RWPE2 (cell line): ENCODE results near the gene HYI.

ENCODE experiments used
- ATAC-seq: fragments of 200-7000 bp; cut with Tn5 transposase; 3 replicates; pipeline ENCODE4 v1.9.1; 2021; ENCODE audit warnings: low read depth
- DNase-seq: peaks from one replicate; pipeline ENCODE4 v3.0.0-alpha.2; 2020; ENCODE audit warnings: low spot score
- H3K27ac ChIP-seq: fragments of 450-650 bp; 2 replicates; pipeline ENCODE4 v1.5.1; 2017; ENCODE audit warnings: mild to moderate bottlenecking; ENCODE audit not compliant: poor library complexity, severe bottlenecking
- H3K27me3 ChIP-seq: fragments of 250-450 bp; sonication (Bioruptor Pico); 2 replicates; pipeline ENCODE4 v1.5.1; 2021; ENCODE audit warnings: mild to moderate bottlenecking, moderate library complexity; ENCODE audit not compliant: insufficient read depth, poor library complexity, severe bottlenecking
- H3K36me3 ChIP-seq: fragments of 250-450 bp; sonication (Bioruptor Pico); 2 replicates; pipeline ENCODE4 v1.5.1; 2020; ENCODE audit warnings: low read depth, mild to moderate bottlenecking, moderate library complexity
- H3K4me1 ChIP-seq: fragments of 250-450 bp; sonication (Bioruptor Pico); 2 replicates; pipeline ENCODE4 v1.5.1; 2021; ENCODE audit warnings: mild to moderate bottlenecking, moderate library complexity; ENCODE audit not compliant: insufficient read depth, poor library complexity, severe bottlenecking
- H3K4me3 ChIP-seq: fragments of 250-450 bp; sonication (Bioruptor Pico); 2 replicates; pipeline ENCODE4 v1.5.1; 2021; ENCODE audit warnings: mild to moderate bottlenecking, moderate library complexity; ENCODE audit not compliant: severe bottlenecking
- H3K9me3 ChIP-seq: fragments of 250-450 bp; sonication (Bioruptor Pico); 2 replicates; pipeline ENCODE4 v1.5.1; 2021; ENCODE audit warnings: mild to moderate bottlenecking, moderate library complexity; ENCODE audit not compliant: severe bottlenecking
- TF ChIP-seq, protein P1 (sequence below): fragments of 450-650 bp; IDR thresholded peaks from one replicate; pipeline ENCODE4 v1.5.1; 2017; ENCODE audit warnings: mild to moderate bottlenecking, moderate library complexity; ENCODE audit not compliant: poor library complexity, severe bottlenecking

HYI gene

DNA sequence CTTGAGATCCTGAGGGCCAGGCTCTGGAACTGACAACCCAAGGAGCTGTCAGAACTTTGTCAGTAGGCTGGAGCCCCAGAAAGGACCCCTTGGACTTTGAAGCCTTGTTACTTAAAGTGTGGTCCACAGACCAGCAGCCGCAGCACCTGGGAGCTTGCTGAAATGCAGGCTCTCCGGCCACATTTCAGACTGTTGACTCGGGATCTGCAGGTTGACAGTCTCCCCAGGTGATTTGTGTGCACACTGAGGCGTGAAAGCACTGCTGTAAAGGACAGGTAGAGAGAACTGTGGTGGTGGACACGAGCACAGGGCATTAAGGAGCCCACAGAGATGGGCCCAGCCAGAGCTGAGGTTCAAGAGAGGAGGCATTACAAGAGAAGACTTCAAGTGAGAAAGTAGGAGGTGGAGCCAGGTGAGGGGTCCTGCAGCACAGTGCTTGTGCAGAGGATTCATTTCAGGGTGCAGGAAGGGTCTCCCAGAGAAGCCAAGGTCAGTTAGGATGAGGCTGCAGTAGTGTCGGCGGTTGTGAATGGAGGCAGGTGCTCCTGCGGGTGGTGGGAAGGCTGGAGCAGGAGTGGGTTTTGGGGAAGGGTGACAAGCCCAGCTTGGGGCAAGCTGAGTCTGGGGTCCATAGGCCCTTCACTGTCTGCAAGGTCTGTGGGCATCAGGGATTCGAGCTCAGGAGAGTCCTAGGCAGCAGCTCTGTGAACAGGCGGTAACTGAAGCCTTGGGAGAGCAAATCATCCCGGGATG, 4.6 kb downstream of the HYI start:
- H3K36me3 ChIP-seq: peaks cover 73% of the 10 kb centered on the region
- peaks cover 6% of the 10 kb centered on the region for H3K4me1 ChIP-seq
- no peak for DNase-seq
- TF ChIP-seq, protein P1, sequence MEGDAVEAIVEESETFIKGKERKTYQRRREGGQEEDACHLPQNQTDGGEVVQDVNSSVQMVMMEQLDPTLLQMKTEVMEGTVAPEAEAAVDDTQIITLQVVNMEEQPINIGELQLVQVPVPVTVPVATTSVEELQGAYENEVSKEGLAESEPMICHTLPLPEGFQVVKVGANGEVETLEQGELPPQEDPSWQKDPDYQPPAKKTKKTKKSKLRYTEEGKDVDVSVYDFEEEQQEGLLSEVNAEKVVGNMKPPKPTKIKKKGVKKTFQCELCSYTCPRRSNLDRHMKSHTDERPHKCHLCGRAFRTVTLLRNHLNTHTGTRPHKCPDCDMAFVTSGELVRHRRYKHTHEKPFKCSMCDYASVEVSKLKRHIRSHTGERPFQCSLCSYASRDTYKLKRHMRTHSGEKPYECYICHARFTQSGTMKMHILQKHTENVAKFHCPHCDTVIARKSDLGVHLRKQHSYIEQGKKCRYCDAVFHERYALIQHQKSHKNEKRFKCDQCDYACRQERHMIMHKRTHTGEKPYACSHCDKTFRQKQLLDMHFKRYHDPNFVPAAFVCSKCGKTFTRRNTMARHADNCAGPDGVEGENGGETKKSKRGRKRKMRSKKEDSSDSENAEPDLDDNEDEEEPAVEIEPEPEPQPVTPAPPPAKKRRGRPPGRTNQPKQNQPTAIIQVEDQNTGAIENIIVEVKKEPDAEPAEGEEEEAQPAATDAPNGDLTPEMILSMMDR: no peak
- no peaks in the 10 kb centered on the region for H3K27me3 ChIP-seq
- peak overlapping the region; percentile 98 for H3K27ac ChIP-seq
- no peak overlapping the region for H3K4me3 ChIP-seq
- no peak for ATAC-seq
- H3K9me3 ChIP-seq: no peaks in the 10 kb centered on the region

DNA sequence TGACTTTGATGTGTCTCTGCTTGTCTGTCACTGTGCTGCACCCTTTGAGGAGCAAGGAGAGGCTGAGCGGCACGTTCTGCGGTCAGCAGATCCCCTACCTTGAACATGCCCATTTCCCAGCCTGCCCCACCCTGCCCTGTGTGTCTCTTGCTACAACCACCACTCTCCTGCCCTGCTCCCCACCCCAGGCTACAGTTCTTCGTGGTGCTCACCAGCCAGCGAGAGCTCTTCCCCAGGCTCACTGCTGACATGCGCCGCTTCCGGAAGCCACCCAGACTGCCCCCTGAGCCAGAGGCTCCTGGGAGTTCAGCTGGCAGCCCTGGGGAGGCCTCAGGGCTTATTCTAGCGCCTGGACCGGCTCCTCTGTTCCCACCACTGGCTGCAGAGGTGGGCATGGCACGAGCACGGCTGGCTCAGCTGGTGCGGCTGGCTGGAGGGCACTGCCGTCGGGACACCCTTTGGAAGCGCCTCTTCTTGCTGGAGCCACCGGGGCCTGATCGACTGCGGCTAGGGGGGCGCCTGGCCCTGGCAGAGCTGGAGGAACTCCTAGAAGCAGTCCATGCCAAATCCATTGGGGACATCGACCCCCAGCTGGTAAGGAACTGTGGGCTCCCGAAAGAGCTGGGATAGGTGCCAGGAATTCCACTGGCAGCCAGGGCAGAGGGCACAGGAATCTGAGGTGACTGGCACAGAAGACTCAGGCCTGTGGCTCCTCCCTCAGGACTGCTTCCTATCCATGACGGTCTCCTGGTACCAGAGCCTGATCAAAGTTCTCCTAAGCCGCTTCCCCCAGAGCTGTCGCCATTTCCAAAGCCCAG, 5.6 kb downstream of the HYI start:
- Histone ChIP-seq H3K27ac (peak overlapping the region; percentile 98), H3K9me3 (no peaks in the 10 kb centered on the region), H3K4me1 (peaks cover 5% of the 10 kb centered on the region), H3K4me3 (no peak overlapping the region), H3K36me3 (peaks cover 83% of the 10 kb centered on the region), H3K27me3 (no peaks in the 10 kb centered on the region)
- TF ChIP-seq, protein P1: no peak
- DNase-seq (no peak), ATAC-seq (no peak)

- H3K9me3 ChIP-seq: no peaks in the 10 kb centered on the region
- peaks cover 87% of the 10 kb centered on the region for H3K36me3 ChIP-seq
- H3K4me1 ChIP-seq: no peaks in the 10 kb centered on the region
- H3K27me3 ChIP-seq: no peaks in the 10 kb centered on the region
- ATAC-seq (no peak), DNase-seq (peak; percentile 23)
- no peak overlapping the region for H3K4me3 ChIP-seq
- H3K27ac ChIP-seq: peak overlapping the region; percentile 98
- TF ChIP-seq, protein P1: no peak
Measured at GRCh38 chr1:43446881-43447835, 6.6 kb downstream of the HYI start.

DNA sequence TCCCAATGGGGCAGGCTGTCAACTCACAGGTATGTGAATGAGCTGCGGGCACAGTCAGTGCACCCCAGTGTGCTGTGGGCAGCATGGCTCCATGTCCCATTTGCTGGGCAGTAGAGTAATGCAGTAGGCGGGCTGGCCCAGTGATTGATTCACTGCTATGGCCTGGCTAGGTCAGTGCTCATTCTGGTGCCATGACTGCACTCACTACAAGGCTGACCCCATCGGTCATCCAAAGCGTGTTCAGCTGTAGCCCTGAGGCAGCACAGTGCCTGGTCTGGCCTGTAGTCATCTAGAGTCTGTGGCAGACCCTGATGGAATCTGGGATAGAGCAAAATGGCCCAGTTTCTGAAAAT, 7.4 kb downstream of the HYI start:
- peak; percentile 52 for DNase-seq
- Histone ChIP-seq H3K9me3 (no peaks in the 10 kb centered on the region), H3K4me3 (no peak overlapping the region), H3K36me3 (peaks cover 89% of the 10 kb centered on the region), H3K27me3 (no peaks in the 10 kb centered on the region), H3K4me1 (no peaks in the 10 kb centered on the region), H3K27ac (peak overlapping the region; percentile 98)
- no peak; the same call in 2 of the 3 replicates for ATAC-seq
- TF ChIP-seq, protein P1: no peak
